ENCODE measurements around the gene SENP1.

The SENP1 gene

GRCh38 chr12:48033451-48033850, 72.4 kb downstream of the SENP1 start:
- no peak for DNase-seq

GRCh38 chr12:48032597-48032996, 73.3 kb downstream of the SENP1 start:
- no peak for DNase-seq

GRCh38 chr12:48031135-48031960, 74.5 kb downstream of the SENP1 start:
- DNase-seq: no peak

GRCh38 chr12:48030173-48030650, 75.7 kb downstream of the SENP1 start:
- DNase-seq: no peak

GRCh38 chr12:48029491-48030172, 76.2 kb downstream of the SENP1 start:
- DNase-seq: no peak

GRCh38 chr12:48028541-48029431, 77.1 kb downstream of the SENP1 start:
- peak; percentile 30 for DNase-seq

- DNase-seq: no peak
These were observed 78.5 kb downstream of the SENP1 start for GRCh38 chr12:48027183-48028002.

GRCh38 chr12:48026060-48026827, 79.6 kb downstream of the SENP1 start:
- DNase-seq: no peak

GRCh38 chr12:48025281-48025680, 80.6 kb downstream of the SENP1 start:
- no peak for DNase-seq

GRCh38 chr12:48024735-48025134, 81.1 kb downstream of the SENP1 start:
- DNase-seq: no peak

- DNase-seq: no peak
These were observed 82.5 kb downstream of the SENP1 start for GRCh38 chr12:48023386-48023785.

GRCh38 chr12:48022676-48023385, 83.0 kb downstream of the SENP1 start:
- no peak for DNase-seq

- no peak for DNase-seq
These were observed 83.7 kb downstream of the SENP1 start for GRCh38 chr12:48022180-48022521.

- DNase-seq: no peak
These were observed 84.2 kb downstream of the SENP1 start for GRCh38 chr12:48021485-48022179.

GRCh38 chr12:48019639-48020265, 86.1 kb downstream of the SENP1 start:
- DNase-seq: no peak

- DNase-seq: no peak
These were observed 87.3 kb downstream of the SENP1 start for GRCh38 chr12:48018618-48018995.

- no peak for DNase-seq
These were observed 87.8 kb downstream of the SENP1 start for GRCh38 chr12:48017921-48018617.

- no peak for DNase-seq
These were observed 88.4 kb downstream of the SENP1 start for GRCh38 chr12:48017496-48017895.

- no peak for DNase-seq
These were observed 89.4 kb downstream of the SENP1 start for GRCh38 chr12:48016373-48017020.

All from kidney glomerular epithelial cell (primary cell).